Activated T-helper 1 cell treated with Interleukin-2 at 50 U/mL for 16 hours (primary cell): Measurements from ENCODE around the gene KISS1R.

Experiments used
- DNase-seq: peaks from one replicate; pipeline ENCODE4 v3.0.0-alpha.2; 2020; ENCODE audit warnings: low read depth

The KISS1R gene

GRCh38 chr19:900302-901111 lies 16.6 kb upstream of the KISS1R start:
- DNase-seq = no peak

- DNase-seq = no peak
These were observed 15.7 kb upstream of the KISS1R start for GRCh38 chr19:901216-902092.

- DNase-seq = no peak
These were observed 15.1 kb upstream of the KISS1R start for GRCh38 chr19:902093-902370.

GRCh38 chr19:902446-903226 lies 14.5 kb upstream of the KISS1R start:
- DNase-seq = no peak

GRCh38 chr19:903266-903797 lies 13.8 kb upstream of the KISS1R start:
- no peak for DNase-seq

- DNase-seq = no peak
These were observed 12.6 kb upstream of the KISS1R start for GRCh38 chr19:904545-904944.

- no peak for DNase-seq
These were observed 10.7 kb upstream of the KISS1R start for GRCh38 chr19:906480-906879.

- no peak for DNase-seq
These were observed 9.8 kb upstream of the KISS1R start for GRCh38 chr19:907183-907853.

GRCh38 chr19:911197-912033 lies 5.7 kb upstream of the KISS1R start:
- no peak for DNase-seq

- DNase-seq = no peak
These were observed 4.7 kb upstream of the KISS1R start for GRCh38 chr19:912181-913079.

GRCh38 chr19:913080-913748 lies 3.9 kb upstream of the KISS1R start, which contains the start of gene R3HDM4:
Gene R3HDM4 (minus strand): TSS chr19:913219. CDS start chr19:913157, 62 bp downstream.
- peak; percentile 83 for DNase-seq

GRCh38 chr19:916645-917322 lies 349 bp upstream of the KISS1R start:
- no peak for DNase-seq

- no peak for DNase-seq
These were observed 962 bp downstream of the KISS1R start for GRCh38 chr19:918152-918437.

- no peak for DNase-seq
These were observed 1.5 kb downstream of the KISS1R start for GRCh38 chr19:918481-919198.

- no peak for DNase-seq
These were observed 2.3 kb downstream of the KISS1R start for GRCh38 chr19:919199-920050.

- DNase-seq = peak; percentile 65
These were observed 3.1 kb downstream of the KISS1R start for GRCh38 chr19:920051-920864.
